SU-DHL-6 (cell line): ENCODE data around the gene AMPD3.

Source experiments
- EZH2phosphoT487 ChIP-seq: fragments of 200-600 bp; sonication (generic), shearing (Covaris generic); conservative IDR thresholded peaks from 2 replicates; pipeline ENCODE4 v1.6.1; 2018; ENCODE audit warnings: mild to moderate bottlenecking, antibody characterized with exemption, low read length, moderate library complexity, mixed read lengths
- TF ChIP-seq, protein P1 (sequence below): fragments of 200-600 bp; sonication (generic); IDR thresholded peaks from one replicate; pipeline ENCODE4 v1.5.1; 2017; ENCODE audit warnings: antibody characterized with exemption, mild to moderate bottlenecking, low read length, moderate library complexity; ENCODE audit not compliant: insufficient read depth, poor library complexity, severe bottlenecking

DNA sequence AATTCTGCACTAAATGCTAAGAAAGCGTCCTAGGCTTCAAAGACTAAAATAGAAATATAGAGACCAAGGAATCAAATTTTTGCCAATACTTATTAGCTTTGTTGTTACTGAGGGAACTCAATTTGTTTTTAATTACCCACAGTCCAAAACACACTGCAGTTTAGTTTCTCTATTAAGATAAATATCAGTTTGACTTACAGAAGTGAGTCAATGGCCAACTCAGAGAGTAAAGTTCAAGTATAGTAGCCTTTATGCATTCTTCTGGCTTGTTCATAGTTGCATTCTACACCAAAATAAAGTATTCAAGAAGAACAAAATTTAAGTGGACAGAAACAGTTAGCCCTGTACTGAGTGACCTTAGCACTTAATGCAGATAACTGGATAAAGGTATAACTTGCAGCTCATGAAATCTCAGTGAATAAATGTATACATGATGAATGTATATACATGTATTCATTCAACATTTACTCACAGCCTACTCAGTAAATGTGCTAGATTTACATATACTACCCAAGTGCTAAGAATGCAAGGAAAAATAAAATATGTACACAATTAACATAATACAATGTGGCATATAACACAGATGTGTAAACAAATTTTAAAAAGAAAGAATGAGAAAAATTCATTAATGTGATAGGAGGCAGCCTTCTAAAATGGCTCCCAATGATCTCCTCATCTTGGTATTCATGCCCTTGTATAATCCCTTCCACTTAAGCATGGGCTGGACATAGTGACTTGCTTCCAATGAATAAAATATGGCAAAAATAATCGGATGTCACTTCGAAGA lies 95.6 kb downstream of the AMPD3 start:
- TF ChIP-seq, protein P1, sequence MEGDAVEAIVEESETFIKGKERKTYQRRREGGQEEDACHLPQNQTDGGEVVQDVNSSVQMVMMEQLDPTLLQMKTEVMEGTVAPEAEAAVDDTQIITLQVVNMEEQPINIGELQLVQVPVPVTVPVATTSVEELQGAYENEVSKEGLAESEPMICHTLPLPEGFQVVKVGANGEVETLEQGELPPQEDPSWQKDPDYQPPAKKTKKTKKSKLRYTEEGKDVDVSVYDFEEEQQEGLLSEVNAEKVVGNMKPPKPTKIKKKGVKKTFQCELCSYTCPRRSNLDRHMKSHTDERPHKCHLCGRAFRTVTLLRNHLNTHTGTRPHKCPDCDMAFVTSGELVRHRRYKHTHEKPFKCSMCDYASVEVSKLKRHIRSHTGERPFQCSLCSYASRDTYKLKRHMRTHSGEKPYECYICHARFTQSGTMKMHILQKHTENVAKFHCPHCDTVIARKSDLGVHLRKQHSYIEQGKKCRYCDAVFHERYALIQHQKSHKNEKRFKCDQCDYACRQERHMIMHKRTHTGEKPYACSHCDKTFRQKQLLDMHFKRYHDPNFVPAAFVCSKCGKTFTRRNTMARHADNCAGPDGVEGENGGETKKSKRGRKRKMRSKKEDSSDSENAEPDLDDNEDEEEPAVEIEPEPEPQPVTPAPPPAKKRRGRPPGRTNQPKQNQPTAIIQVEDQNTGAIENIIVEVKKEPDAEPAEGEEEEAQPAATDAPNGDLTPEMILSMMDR = no peak
- no peak for TF ChIP-seq EZH2phosphoT487
